ENCODE data around the gene ITCH.
"Not testable (repeated sequence)": the region's sequence is repeated elsewhere in the genome, so short reads cannot be mapped to it uniquely, and the experiment has no call there.

The ITCH gene

DNA sequence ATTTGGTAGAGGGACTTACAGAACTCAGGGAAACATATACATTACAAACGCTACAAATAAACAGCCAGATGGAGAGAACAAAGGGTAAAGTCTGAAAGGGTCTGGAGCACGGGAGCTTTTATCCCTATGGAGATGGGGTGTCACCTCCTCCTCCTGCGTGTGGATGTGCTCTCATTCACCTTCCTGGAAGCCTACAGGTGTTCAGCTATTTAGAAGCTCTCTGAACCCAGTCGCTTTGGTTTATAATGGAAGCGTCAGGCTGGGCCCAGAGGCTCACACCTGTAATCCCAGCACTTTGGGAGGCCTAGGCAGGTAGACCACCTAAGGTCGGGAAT, 17.7 kb upstream of the ITCH start:
- no peak for DNase-seq

DNA sequence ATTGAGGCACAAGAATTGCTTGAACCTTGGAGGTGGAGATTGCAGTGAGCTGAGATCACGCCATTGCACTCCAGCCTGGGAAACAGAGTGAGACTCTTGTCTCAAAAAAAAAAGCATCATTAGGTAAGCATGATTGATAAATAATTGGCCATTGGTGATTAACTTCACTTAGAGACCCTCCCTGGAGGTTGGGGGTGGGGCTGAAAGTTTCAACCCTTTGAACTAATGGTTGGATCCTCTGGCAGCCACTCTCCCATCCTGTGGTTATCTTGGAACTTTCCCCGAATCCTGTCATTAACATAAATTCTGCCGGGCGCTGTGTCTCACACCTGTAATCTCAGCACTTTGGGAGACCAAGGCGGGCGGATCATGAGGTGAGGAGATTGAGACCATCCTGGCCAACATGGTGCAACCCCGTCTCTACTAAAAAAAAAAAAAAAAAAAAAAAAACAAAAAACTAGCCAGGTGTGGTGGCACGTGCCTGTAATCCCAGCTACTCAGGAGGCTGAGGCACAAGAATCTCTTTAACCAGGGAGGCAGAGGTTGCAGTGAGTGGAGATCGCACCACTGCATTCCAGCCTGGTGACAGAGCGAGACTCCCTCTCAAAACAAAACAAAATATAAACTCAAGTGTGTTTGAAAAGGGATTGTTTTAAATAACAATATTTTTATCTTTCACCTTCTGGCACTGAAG, 17.1 kb upstream of the ITCH start:
- DNase-seq, result not testable (repeated sequence)

GRCh38 chr20:34346533-34346865, 16.6 kb upstream of the ITCH start:
- DNase-seq, result not testable (repeated sequence)

- DNase-seq, result no peak
Measured at GRCh38 chr20:34347571-34347970, 15.5 kb upstream of the ITCH start.

GRCh38 chr20:34350095-34350494, 13.0 kb upstream of the ITCH start:
- DNase-seq, result peak; percentile 69

DNA sequence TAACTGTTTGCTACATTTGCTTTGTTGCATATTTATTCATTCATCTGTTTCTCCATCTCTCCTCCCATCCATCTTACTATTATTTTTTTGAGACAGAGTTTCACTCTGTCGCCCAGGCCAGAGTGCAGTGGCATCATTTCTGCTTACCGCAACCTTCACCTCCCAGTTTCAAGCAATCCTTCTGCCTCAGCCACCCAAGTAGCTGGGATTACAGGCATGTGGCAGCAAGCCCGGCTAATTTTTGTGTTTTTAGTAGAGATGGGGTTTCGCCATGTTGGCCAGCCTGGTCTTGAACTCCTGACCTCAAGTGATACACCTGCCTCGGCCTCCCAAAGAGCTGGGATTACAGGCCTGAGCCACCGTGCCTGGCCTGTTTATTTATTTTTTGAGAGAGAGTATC, 9.6 kb upstream of the ITCH start:
- not testable (repeated sequence) for DNase-seq

DNA sequence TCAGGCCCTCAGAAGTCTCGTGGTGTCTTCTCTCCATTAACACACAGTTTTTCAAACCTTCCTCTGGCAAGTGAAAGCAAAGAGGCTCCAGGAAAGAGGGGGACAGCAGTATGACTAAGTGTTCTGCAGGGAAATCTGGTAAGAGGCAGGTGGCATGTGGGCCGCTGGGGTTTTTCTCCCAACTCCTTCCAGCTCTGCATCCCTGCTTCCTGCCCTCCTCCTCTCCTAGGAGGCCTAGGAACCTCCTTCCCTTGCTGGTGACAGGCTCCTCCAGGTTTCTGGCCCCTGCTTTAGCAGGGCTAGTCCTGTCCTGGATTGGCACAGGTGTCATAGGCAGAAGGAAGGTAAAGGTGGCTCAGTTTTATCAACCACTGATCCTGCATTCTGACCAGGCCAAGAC, 7.6 kb upstream of the ITCH start:
- DNase-seq, result no peak

GRCh38 chr20:34359729-34360128, 3.3 kb upstream of the ITCH start:
- not testable (repeated sequence) for DNase-seq

DNA sequence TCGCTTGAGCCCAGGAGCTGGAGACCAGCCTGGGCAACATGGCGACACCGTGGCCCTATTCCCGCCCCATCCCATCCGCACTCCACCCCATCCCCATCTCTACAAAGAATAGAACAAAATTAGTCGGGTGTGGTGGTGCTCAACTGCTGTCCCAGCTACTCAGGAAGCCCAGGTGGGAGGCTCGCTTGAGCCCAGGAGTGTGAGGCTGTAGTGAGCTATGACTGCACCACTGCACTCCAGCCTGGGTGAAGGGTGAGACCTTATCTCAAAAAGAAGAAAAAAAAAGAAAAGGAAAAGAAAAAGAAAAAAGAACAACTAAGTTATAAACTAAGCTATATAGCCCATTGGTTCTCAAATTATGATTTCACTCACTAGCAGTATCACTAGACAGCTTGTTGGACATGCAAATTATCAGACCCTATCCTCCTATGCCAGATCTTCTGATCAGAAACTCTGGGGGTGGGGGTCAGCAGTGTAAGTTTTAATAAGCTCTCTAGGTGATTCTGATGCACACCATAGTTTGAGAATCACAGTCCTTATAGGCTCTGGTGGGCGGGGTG, 491 bp upstream of the ITCH start:
- DNase-seq, result peak; percentile 55

DNA sequence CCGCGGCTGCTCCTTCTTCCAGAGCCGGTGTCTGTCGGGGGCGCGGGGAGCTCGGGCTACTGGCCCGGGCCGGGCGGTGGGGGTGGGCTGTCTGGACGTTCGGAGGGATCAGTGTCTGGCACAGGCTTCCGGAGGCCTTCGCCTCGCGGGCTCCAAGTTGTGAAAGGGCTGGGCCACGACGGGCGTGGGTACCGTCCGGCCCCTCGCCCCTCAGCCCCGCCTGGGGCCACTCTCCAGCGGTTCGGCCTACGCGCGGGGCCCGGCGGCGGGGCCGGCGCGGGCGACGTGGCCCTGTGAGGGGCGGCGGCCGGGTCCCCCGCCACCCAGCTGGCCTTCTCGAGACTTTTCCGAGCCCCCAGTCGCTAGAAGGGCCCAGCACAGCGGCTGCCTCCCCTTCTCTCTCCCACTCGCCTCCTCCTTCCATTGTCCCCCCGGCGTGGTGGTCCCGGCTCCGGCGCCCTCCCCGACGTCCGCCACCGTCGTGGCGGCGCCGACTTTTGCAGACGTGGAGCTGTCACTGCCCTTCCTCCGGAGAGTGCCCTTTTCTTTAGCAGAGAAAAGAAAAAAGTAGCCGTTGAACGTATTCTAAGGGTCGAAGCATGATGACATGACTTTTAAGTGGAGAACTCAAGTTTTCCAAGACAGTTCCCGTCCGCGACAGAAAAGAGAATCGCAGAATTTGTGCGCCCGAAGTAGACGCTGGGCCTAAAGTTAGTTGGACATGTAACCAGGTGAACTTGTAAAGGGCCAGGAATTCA, 571 bp downstream of the ITCH start:
- peak; percentile 74 for DNase-seq

DNA sequence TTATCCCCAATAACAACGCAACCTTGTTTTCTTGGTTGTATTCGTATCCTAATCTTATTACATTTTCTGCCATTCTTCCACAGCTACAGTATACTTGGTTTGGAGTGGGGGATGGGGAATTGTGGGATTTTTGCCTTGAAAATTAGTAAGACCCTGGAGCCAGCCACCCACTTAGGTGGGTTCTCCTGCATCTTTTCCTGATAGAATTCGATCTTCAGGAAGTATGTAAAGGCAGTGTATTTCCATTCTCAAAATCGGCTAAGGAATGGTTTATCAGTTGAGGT, 1.1 kb downstream of the ITCH start:
- no peak for DNase-seq

- peak; percentile 92 for DNase-seq
Measured at GRCh38 chr20:34365765-34366213, 2.7 kb downstream of the ITCH start.

DNA sequence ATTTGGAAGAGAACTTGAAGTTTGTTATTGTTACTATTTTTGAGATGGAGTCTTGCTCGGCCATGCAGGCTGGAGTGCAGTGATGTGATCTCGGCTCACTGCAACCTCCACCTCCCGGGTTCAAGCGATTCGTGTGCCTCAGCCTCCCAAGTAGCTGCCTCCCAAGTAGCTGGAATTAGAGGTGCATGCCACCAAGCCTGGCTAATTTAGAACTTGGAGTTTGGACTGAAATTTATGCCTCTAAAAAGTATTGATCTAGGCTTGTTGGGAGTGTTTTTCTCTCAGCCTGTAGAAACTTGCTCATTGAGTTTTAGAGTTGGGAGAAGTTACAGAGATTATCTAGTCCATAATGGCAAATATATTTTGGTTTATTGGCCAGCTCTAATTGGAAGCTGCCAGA, 4.1 kb downstream of the ITCH start:
- no peak for DNase-seq

DNA sequence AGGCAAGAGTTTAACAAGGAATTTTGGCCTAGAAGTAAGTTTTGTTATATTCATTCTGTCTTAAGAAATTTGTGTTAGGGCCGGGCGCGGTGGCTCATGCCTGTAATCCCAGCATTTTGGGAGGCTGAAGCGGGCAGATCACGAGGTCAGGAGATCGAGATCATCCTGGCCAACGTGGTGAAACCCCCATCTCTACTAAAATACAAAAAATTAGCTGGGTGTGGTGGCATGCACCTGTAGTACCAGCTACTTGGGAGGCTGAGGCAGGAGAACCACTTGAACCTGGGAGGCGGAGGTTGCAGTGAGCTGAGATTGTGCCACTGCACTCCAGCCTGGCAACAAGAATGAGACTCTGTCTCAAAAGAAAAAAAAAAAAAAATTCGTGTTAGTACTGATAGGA, 4.8 kb downstream of the ITCH start:
- DNase-seq, result not testable (repeated sequence)

GRCh38 chr20:34368547-34368946, 5.5 kb downstream of the ITCH start:
- DNase-seq, result no peak

DNA sequence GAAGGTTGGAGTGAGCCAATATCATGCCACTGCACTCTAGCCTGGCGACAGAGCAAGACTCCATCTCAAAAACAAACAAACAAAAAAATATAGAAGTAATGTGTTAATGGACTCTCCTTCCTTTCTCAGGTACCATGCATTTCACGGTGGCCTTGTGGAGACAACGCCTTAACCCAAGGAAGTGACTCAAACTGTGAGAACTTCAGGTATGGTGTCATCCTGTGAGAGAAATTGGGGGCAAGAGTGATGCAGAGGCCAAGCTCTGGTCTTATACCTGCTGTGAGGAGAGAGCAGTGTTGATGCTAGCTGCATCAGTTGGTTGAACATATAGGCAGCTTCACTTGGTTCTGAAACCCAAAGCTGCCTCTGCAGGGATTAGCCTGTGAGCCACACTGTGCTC, 6.2 kb downstream of the ITCH start:
- no peak for DNase-seq

DNA sequence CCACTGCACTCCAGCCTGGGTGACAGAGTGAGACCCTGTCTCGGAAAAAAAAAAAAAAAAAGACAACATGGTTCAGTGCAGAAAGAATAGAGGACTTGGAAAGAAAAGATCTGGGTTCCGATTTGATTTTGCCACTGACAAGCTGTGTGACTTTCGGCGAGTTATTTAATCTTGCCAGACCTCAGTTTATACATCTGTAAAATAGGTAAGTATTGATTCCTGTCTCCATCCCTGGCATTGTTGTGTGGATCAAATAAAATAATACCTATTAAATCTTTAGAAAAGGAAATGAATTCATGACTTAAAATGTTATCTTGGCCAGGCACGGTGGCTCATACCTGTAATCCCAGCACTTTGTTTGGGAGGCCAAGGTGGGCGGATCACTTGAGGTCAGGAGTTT, 7.0 kb downstream of the ITCH start:
- no peak for DNase-seq

DNA sequence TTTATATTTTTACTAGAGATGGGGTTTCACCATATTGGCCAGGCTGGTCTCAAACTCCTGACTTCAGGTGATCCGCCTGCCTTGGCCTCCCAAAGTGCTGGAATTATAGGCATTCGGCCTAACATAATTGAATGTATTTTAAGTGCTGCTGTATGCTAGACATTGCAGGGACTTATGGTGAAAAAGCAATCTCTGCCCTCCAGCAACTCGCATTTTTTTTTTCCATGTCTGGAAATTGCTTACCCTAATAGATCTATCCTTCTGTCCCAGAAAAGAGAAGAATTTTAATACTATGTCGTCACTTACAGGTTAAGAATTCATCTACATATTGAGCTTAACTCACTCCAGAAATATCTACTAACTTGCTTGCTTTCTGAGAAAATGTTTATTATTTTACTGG, 10.4 kb downstream of the ITCH start:
- no peak for DNase-seq

DNA sequence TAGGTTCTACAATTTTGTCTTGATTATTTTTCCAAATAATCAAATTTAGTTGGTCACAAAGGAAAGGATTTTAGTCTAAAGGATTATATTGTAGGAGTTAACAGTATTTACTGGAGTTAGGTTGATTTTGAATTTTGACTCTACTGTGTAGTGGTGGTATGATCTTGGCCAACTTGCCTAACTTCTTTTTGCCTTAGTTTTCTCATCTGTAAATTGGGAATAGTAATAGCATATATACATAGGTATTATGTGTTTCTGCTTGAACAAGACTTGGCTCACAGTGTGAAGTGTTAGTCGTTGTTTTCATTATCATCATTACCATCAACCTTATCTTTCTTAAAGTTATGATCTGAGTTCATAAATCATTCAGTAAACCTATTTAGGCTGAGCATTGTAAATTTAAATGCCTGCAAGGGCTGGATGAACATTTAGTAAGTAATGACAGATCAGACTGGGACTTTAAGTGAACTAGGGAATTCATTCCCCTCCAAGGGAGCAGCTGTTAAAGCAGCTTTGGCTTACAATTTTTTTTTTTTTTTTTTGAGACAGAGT, 11.2 kb downstream of the ITCH start:
- no peak for DNase-seq

GRCh38 chr20:34375977-34376430, 12.9 kb downstream of the ITCH start:
- no peak for DNase-seq

DNA sequence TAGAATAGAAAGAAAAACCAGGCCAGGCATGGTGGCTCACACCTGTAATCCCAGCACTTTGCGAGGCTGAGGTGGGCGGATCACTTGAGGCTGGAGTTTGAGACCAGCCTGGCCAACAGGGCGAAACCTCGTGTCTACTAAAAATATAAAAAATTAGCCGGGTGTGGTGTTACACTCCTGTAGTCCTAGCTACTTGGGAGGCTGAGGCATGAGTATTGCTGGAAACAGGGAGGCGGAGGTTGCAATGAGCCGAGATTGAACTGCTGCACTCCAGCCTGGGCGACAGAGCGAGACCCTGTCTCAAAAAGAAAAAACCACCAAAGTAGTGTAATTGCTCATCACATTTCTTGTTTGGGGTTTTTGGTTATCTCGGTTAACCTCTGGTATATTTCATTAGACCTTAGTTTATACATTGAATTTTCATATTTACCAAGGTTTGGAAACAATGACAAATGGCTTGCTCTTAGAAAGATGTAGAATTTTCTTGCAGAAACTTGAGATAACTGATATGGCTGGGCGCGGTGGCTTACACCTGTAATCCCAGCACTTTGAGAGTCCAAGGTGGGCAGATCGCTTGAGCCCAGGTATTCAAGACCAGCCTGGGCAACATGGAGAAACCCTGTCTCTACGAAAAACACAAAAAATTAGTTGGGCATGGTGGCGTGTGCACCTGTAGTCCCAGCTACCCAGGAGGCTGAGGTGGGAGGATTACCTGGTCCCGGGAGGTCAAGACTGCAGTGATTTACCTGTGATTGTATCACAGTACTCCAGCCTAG, 14.2 kb downstream of the ITCH start:
- no peak for DNase-seq

DNA sequence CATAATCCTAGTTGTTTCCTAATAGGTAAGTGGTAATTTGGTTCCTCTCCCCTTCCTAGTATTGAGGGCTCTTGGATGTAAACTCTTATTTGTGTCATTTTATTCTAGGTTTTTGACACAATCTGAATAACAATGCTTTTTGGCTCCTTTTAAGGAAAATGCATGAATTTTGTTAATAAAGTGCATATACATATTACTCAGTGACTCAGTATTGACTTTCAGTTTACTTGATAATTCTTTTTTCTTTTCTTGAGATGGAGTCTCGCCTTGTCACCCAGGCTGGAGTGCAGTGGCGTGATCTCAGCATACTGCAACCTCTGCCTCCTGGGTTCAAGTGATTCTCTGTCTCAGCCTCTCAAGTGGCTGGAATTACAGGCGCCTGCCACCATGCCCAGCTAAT, 19.1 kb downstream of the ITCH start:
- no peak for DNase-seq

DNA sequence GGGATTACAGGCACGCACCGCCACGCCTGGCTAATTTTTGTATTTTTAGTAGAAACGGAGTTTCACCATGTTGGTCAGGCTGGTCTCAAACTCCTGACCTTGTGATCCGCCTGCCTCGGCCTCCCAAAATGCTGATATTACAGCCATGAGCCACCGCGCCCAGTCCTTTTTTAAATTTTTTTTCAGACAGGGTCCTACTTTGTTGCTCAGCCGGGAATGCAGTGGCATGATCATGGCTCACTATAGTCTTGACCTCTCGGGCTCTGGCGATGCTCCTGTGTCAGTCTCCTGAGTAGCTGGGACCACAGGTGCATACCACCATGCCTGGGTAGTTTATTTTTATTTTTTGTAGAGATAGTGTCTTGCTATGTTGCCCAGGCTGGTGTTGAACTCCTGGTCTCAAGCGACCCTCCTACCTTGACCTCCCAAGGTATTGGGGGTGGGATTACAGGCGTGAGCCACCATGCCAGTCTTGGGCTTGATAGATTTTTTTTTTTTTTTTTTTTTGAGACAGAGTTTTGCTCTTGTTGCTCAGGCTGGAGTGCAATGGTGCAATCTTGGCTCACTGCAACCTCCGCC, 19.9 kb downstream of the ITCH start:
- not testable (repeated sequence) for DNase-seq
